H1 (cell line): ENCODE data around the gene SLC23A3. TPM values are rescaled to one million over a fixed set of nuclear protein-coding genes. Genes with fewer than 3 reads are reported as not detected.

Experiments used
- ATF2 ChIP-seq: IDR thresholded peaks from 2 replicates; pipeline ENCODE4 v1.6.1; 2012; ENCODE audit warnings: low read length, inconsistent platforms
- ATF3 ChIP-seq: IDR thresholded peaks from 2 replicates; pipeline ENCODE4 v1.6.1; 2011; ENCODE audit warnings: low read depth, mild to moderate bottlenecking, low read length; ENCODE audit not compliant: insufficient read depth
- CBX8 ChIP-seq: fragments of 300-800, 300-1000 bp; sonication (generic); IDR thresholded peaks from 2 replicates; pipeline ENCODE4 v1.7.1; 2016; ENCODE audit warnings: low read depth, low read length, borderline replicate concordance
- CEBPB ChIP-seq: IDR thresholded peaks from 2 replicates; pipeline ENCODE4 v1.6.1; 2012; ENCODE audit warnings: low read depth, low read length
- CHD2 ChIP-seq: IDR thresholded peaks from 2 replicates; pipeline ENCODE4 v1.6.1; 2012; ENCODE audit warnings: low read length, improper control_type of control experiment
- CTBP2 ChIP-seq: IDR thresholded peaks from 2 replicates; pipeline ENCODE4 v1.7.0; 2011; ENCODE audit warnings: borderline replicate concordance, mild to moderate bottlenecking, moderate library complexity, mixed read lengths, low read length; ENCODE audit not compliant: insufficient read depth, insufficient read length
- EGR1 ChIP-seq: IDR thresholded peaks from 2 replicates; pipeline ENCODE4 v1.6.1; 2011; ENCODE audit warnings: low read depth, low read length, borderline replicate concordance
- EP300 ChIP-seq, 2 experiments: IDR thresholded peaks; 1 replicate in 1 of 2; 2 replicates in 1 of 2; pipeline ENCODE4 v1.6.1; 2011 to 2012; ENCODE audit warnings: low read depth in 2 of 2, low read length in 2 of 2, mild to moderate bottlenecking in 2 of 2, borderline replicate concordance in 1 of 2, inconsistent platforms in 1 of 2, moderate library complexity in 1 of 2
- GABPA ChIP-seq: IDR thresholded peaks from 2 replicates; pipeline ENCODE4 v1.6.1; 2011; ENCODE audit warnings: mild to moderate bottlenecking, low read length, moderate library complexity, borderline replicate concordance; ENCODE audit not compliant: insufficient read depth
- GTF2F1 ChIP-seq: IDR thresholded peaks from 2 replicates; pipeline ENCODE4 v1.6.1; 2012; ENCODE audit warnings: low read depth, low read length, improper control_type of control experiment, borderline replicate concordance
- HDAC2 ChIP-seq, 2 experiments: fragments of 300-600 bp in 1 of 2; sonication (generic) in 1 of 2; IDR thresholded peaks; 2 replicates each; pipeline ENCODE4 v1.6.1; 2011 to 2012; ENCODE audit warnings: low read depth in 2 of 2, low read length in 2 of 2, mild to moderate bottlenecking in 2 of 2, moderate library complexity in 2 of 2, borderline replicate concordance in 1 of 2, inconsistent platforms in 1 of 2
- JUN ChIP-seq: IDR thresholded peaks from 2 replicates; pipeline ENCODE4 v1.6.1; 2011; ENCODE audit warnings: low read depth, mild to moderate bottlenecking, improper control_type of control experiment, low read length
- JUND ChIP-seq: IDR thresholded peaks from 2 replicates; pipeline ENCODE4 v1.6.1; 2011; ENCODE audit warnings: mild to moderate bottlenecking, improper control_type of control experiment, low read length
- KDM5A ChIP-seq: fragments of 200-600 bp; IDR thresholded peaks from 2 replicates; pipeline ENCODE4 v1.7.1; 2012; ENCODE audit warnings: mild to moderate bottlenecking, low read length, inconsistent platforms, mixed read lengths
- PHF8 ChIP-seq: fragments of 200-600 bp; sonication (generic); conservative IDR thresholded peaks from 2 replicates; pipeline ENCODE4 v1.7.1; 2012; ENCODE audit warnings: low read depth, mild to moderate bottlenecking, inconsistent platforms, low read length, moderate library complexity
- POLR2A ChIP-seq, 2 experiments: IDR thresholded peaks; 1 replicate in 1 of 2; 2 replicates in 1 of 2; pipeline ENCODE4 v1.6.1; 2011; ENCODE audit warnings: low read depth in 2 of 2, low read length in 2 of 2, mild to moderate bottlenecking in 2 of 2; ENCODE audit errors: control extremely low read depth in 1 of 2
- RBBP5 ChIP-seq: IDR thresholded peaks from 2 replicates; pipeline ENCODE4 v1.7.1; 2012; ENCODE audit warnings: low read depth, mild to moderate bottlenecking, inconsistent platforms, low read length, moderate library complexity, borderline replicate concordance
- SRF ChIP-seq: IDR thresholded peaks from 2 replicates; pipeline ENCODE4 v1.6.1; 2011; ENCODE audit warnings: mild to moderate bottlenecking, low read depth, low read length, moderate library complexity
- TAF1 ChIP-seq: IDR thresholded peaks from 2 replicates; pipeline ENCODE4 v1.6.1; 2011; ENCODE audit warnings: mild to moderate bottlenecking, low read depth, low read length
- TCF12 ChIP-seq: IDR thresholded peaks from 2 replicates; pipeline ENCODE4 v1.6.1; 2011; ENCODE audit warnings: low read depth, mild to moderate bottlenecking, low read length
- TEAD4 ChIP-seq: IDR thresholded peaks from 2 replicates; pipeline ENCODE4 v1.6.1; 2012; ENCODE audit warnings: low read depth, low read length, inconsistent platforms, mixed read lengths
- ZNF274 ChIP-seq: IDR thresholded peaks from 2 replicates; pipeline ENCODE4 v1.7.0; 2012; ENCODE audit warnings: low read length, borderline replicate concordance; ENCODE audit errors: extremely low read depth
- polyA plus RNA-seq, 7 experiments: library from polyadenylated mRNA; depleted of rRNA in 3 of 7; stranded (reverse) in 5 of 7; unstranded in 2 of 7; fragments of >200 nt in 5 of 7; fragments of 200-250 nt in 2 of 7; gene quantifications; 1 replicate in 5 of 7; 2 replicates in 1 of 7; 4 replicates in 1 of 7; pipeline versions ENCODE4 v1.2.1 to v1.2.3, GENCODE V29; 2011 to 2013; ENCODE audit warnings: missing spikeins in 2 of 7, mixed read lengths in 2 of 7
- total RNA-seq: library from RNA; stranded (reverse); fragmentation: NEBNext Ultra II Directional; extraction: Animal tissue kit (Norgen Biotek cat#: 25700); gene quantifications from 2 replicates; pipeline ENCODE4 v1.2.1, GENCODE V29; 2021

Gene SLC23A3
- total and polyA plus RNA-seq, 2 of the 8 experiments (the other 6 are each of a cell fraction or from before 2014, with no cell fraction given): 0.35 to 0.84 TPM

GRCh38 chr2:219206328-219207133 is 36.7 kb upstream of the SLC23A3 start, which contains the start of gene ZFAND2B (continued):
- TF ChIP-seq JUN (no peak), POLR2A (IDR thresholded peaks at IDR 0.05; ENCODE audit: control extremely low read depth in 1 of 2, low read depth in 2 of 2, low read length in 2 of 2) (peak in 1 of 2 experiments; percentile 81; a peak in 2 of 3 replicates), RBBP5 (no peak; the same call in 1 of the 2 replicates), SRF (peak; percentile 32; the same call in 1 of the 2 replicates), CBX8 (no peak), ATF2 (no peak), ZNF274 (no peak), CTBP2 (no peak), TAF1 (peak; percentile 88), GTF2F1 (no peak), KDM5A (no peak), GABPA (no peak), JUND (peak; percentile 74), PHF8 (peak; percentile 46), TCF12 (no peak), CHD2 (no peak), ATF3 (no peak), HDAC2 (IDR thresholded peaks at IDR 0.05; ENCODE audit: borderline replicate concordance in 1 of 2, low read depth in 2 of 2, low read length in 2 of 2) (peak in 1 of 2 experiments; percentile 16; a peak in 1 of 4 replicates), EP300 (IDR thresholded peaks at IDR 0.05; ENCODE audit: borderline replicate concordance in 1 of 2, low read depth in 2 of 2, low read length in 2 of 2) (no peak), CEBPB (no peak), EGR1 (no peak), TEAD4 (no peak)
